Measurements from ENCODE around the gene SLC6A20. TPM values are rescaled to one million over a fixed set of nuclear protein-coding genes. Genes with fewer than 3 reads are reported as not detected.
"Not testable (repeated sequence)": the region's sequence is repeated elsewhere in the genome, so short reads cannot be mapped to it uniquely, and the experiment has no call there.

The SLC6A20 gene
- total RNA-seq, 1 donor from 2014 or later: 55.4 TPM

GRCh38 chr3:45758871-45759270 lies 37.5 kb downstream of the SLC6A20 start:
- peak; percentile 6 for DNase-seq (ENCODE audit: low spot score)

- peak; percentile 3 for DNase-seq (ENCODE audit: low spot score)
Measured at GRCh38 chr3:45757141-45757540, 39.2 kb downstream of the SLC6A20 start.

- DNase-seq (ENCODE audit: low spot score): peak; percentile 1
Measured at GRCh38 chr3:45756055-45756454, 40.3 kb downstream of the SLC6A20 start.

- DNase-seq (ENCODE audit: low spot score): no peak
Measured at GRCh38 chr3:45754461-45754860, 41.9 kb downstream of the SLC6A20 start.

GRCh38 chr3:45753095-45753494 lies 43.2 kb downstream of the SLC6A20 start:
- DNase-seq (ENCODE audit: low spot score): no peak

GRCh38 chr3:45751537-45752242 lies 44.6 kb downstream of the SLC6A20 start:
- no peak for DNase-seq (ENCODE audit: low spot score)

GRCh38 chr3:45749880-45750279 lies 46.5 kb downstream of the SLC6A20 start:
- no peak for DNase-seq (ENCODE audit: low spot score)

- DNase-seq (ENCODE audit: low spot score): not testable (repeated sequence)
Measured at GRCh38 chr3:45749036-45749600, 47.2 kb downstream of the SLC6A20 start.

- DNase-seq (ENCODE audit: low spot score): no peak
Measured at GRCh38 chr3:45748068-45748467, 48.3 kb downstream of the SLC6A20 start.

GRCh38 chr3:45746777-45747622 lies 49.3 kb downstream of the SLC6A20 start:
- DNase-seq (ENCODE audit: low spot score): no peak

GRCh38 chr3:45746165-45746776 lies 50.1 kb downstream of the SLC6A20 start:
- DNase-seq (ENCODE audit: low spot score): no peak

- DNase-seq (ENCODE audit: low spot score): no peak
Measured at GRCh38 chr3:45742461-45743089, 53.8 kb downstream of the SLC6A20 start.

- no peak for DNase-seq (ENCODE audit: low spot score)
Measured at GRCh38 chr3:45741742-45742460, 54.4 kb downstream of the SLC6A20 start.

GRCh38 chr3:45741247-45741646 lies 55.1 kb downstream of the SLC6A20 start:
- no peak for DNase-seq (ENCODE audit: low spot score)

- no peak for DNase-seq (ENCODE audit: low spot score)
Measured at GRCh38 chr3:45739991-45740390, 56.3 kb downstream of the SLC6A20 start.

- DNase-seq (ENCODE audit: low spot score): no peak
Measured at GRCh38 chr3:45737234-45737633, 59.1 kb downstream of the SLC6A20 start.

- no peak for DNase-seq (ENCODE audit: low spot score)
Measured at GRCh38 chr3:45736707-45737106, 59.6 kb downstream of the SLC6A20 start.

GRCh38 chr3:45730409-45731154 lies 65.8 kb downstream of the SLC6A20 start:
- DNase-seq (ENCODE audit: low spot score): no peak

- DNase-seq (ENCODE audit: low spot score): no peak
Measured at GRCh38 chr3:45729614-45730013, 66.7 kb downstream of the SLC6A20 start.

- no peak for DNase-seq (ENCODE audit: low spot score)
Measured at GRCh38 chr3:45724911-45725310, 71.4 kb downstream of the SLC6A20 start.

Data from mucosa of gallbladder (tissue), 1 donor.